IPS-18c (cell line): ENCODE data around the gene CELF6.

Experiments used
- H3K4me3 ChIP-seq: 2 replicates; pipeline ENCODE4 v1.7.0; 2013; ENCODE audit warnings: low read depth, mild to moderate bottlenecking, low read length, moderate library complexity; ENCODE audit not compliant: insufficient read depth
- H3K9me3 ChIP-seq: one replicate; pipeline ENCODE4 v1.6.1; 2013; ENCODE audit warnings: mild to moderate bottlenecking, low read length, moderate library complexity; ENCODE audit not compliant: control insufficient read depth, insufficient read depth

CELF6 gene

GRCh38 chr15:72331021-72331420 is 11.1 kb upstream of the CELF6 start:
- H3K9me3 ChIP-seq = no peaks in the 10 kb centered on the region
- no peak overlapping the region for H3K4me3 ChIP-seq

GRCh38 chr15:72323752-72324151 is 3.8 kb upstream of the CELF6 start:
- Histone ChIP-seq H3K4me3 (no peak overlapping the region), H3K9me3 (peaks cover 6% of the 10 kb centered on the region)

- peaks cover 6% of the 10 kb centered on the region for H3K9me3 ChIP-seq
- no peak overlapping the region for H3K4me3 ChIP-seq
Measured at GRCh38 chr15:72319360-72319984, 485 bp downstream of the CELF6 start.

- Histone ChIP-seq H3K9me3 (peaks cover 6% of the 10 kb centered on the region), H3K4me3 (no peak overlapping the region)
Measured at GRCh38 chr15:72318408-72318942, 1.5 kb downstream of the CELF6 start.

GRCh38 chr15:72315706-72316370 is 4.1 kb downstream of the CELF6 start:
- no peak overlapping the region for H3K4me3 ChIP-seq
- H3K9me3 ChIP-seq = peaks cover 6% of the 10 kb centered on the region

GRCh38 chr15:72313881-72314280 is 6.1 kb downstream of the CELF6 start:
- Histone ChIP-seq H3K9me3 (peaks cover 2% of the 10 kb centered on the region), H3K4me3 (no peak overlapping the region)

- H3K9me3 ChIP-seq = peaks cover 2% of the 10 kb centered on the region
Measured at GRCh38 chr15:72313448-72313840, 6.5 kb downstream of the CELF6 start.

GRCh38 chr15:72312605-72313447 is 7.1 kb downstream of the CELF6 start:
- H3K9me3 ChIP-seq = peaks cover 2% of the 10 kb centered on the region
- H3K4me3 ChIP-seq = no peak overlapping the region

More at GRCh38 chr15:72313448-72313840, 6.5 kb downstream of the CELF6 start:
- H3K4me3 ChIP-seq = no peak overlapping the region

GRCh38 chr15:72307026-72307425 is 12.9 kb downstream of the CELF6 start:
- Histone ChIP-seq H3K9me3 (no peaks in the 10 kb centered on the region), H3K4me3 (no peak overlapping the region)

GRCh38 chr15:72306211-72306785 is 13.7 kb downstream of the CELF6 start:
- no peaks in the 10 kb centered on the region for H3K9me3 ChIP-seq
- no peak overlapping the region for H3K4me3 ChIP-seq

- no peaks in the 10 kb centered on the region for H3K9me3 ChIP-seq
- no peak overlapping the region for H3K4me3 ChIP-seq
Measured at GRCh38 chr15:72304596-72304995, 15.4 kb downstream of the CELF6 start.

- Histone ChIP-seq H3K9me3 (no peaks in the 10 kb centered on the region), H3K4me3 (no peak overlapping the region)
Measured at GRCh38 chr15:72302955-72303354, 17.0 kb downstream of the CELF6 start.

- Histone ChIP-seq H3K4me3 (no peak overlapping the region), H3K9me3 (no peaks in the 10 kb centered on the region)
Measured at GRCh38 chr15:72289597-72290325, 30.2 kb downstream of the CELF6 start.

- H3K4me3 ChIP-seq = no peak overlapping the region
Measured at GRCh38 chr15:72288796-72289596, 31.0 kb downstream of the CELF6 start.

GRCh38 chr15:72285927-72286516 is 33.9 kb downstream of the CELF6 start:
- H3K9me3 ChIP-seq = no peaks in the 10 kb centered on the region
- H3K4me3 ChIP-seq = no peak overlapping the region

More at GRCh38 chr15:72288796-72289596, 31.0 kb downstream of the CELF6 start:
- H3K9me3 ChIP-seq = no peaks in the 10 kb centered on the region

GRCh38 chr15:72285402-72285801 is 34.6 kb downstream of the CELF6 start:
- Histone ChIP-seq H3K4me3 (no peak overlapping the region), H3K9me3 (no peaks in the 10 kb centered on the region)
